NCI-H526 (cell line): ENCODE data around the gene ADGRE1.
A peak's percentile ranks its signal among the peaks of the same experiment; 100 is the strongest.
"Not testable (repeated sequence)": the region's sequence is repeated elsewhere in the genome, so short reads cannot be mapped to it uniquely, and the experiment has no call there.

Source experiments
- DNase-seq, 2 experiments: peaks; one replicate each; lab custom pipeline; 2025; lab: John Stamatoyannopoulos, UW

ADGRE1 gene, protein sequence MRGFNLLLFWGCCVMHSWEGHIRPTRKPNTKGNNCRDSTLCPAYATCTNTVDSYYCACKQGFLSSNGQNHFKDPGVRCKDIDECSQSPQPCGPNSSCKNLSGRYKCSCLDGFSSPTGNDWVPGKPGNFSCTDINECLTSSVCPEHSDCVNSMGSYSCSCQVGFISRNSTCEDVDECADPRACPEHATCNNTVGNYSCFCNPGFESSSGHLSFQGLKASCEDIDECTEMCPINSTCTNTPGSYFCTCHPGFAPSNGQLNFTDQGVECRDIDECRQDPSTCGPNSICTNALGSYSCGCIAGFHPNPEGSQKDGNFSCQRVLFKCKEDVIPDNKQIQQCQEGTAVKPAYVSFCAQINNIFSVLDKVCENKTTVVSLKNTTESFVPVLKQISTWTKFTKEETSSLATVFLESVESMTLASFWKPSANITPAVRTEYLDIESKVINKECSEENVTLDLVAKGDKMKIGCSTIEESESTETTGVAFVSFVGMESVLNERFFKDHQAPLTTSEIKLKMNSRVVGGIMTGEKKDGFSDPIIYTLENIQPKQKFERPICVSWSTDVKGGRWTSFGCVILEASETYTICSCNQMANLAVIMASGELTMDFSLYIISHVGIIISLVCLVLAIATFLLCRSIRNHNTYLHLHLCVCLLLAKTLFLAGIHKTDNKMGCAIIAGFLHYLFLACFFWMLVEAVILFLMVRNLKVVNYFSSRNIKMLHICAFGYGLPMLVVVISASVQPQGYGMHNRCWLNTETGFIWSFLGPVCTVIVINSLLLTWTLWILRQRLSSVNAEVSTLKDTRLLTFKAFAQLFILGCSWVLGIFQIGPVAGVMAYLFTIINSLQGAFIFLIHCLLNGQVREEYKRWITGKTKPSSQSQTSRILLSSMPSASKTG

DNA sequence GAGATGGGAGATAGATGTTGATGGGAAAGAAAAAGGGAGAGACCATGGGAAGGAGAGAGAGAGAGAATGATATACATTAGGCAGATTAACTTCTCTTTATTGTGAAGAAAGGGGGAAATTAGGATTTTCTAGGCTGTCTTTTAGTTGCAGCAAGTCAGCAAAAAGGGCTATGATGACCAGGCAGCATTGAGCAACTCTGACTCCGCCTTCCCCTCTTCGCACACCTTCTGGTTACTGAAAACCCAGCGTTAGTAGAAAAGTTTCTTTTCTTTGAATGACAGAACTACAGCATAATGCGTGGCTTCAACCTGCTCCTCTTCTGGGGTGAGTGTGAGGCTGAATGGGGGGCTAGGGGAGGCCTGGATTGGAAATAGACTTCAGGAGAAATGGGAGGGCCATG lies at the start of gene ADGRE1:
Gene ADGRE1, plus strand, starts transcription at position 264 of the 400 bp plus-strand sequence. Its CDS starts 30 bp downstream, at position 294.
- DNase-seq, result no peak

GRCh38 chr19:6838062-6838655 lies 49.2 kb upstream of the ADGRE1 start:
- DNase-seq, result no peak

GRCh38 chr19:6842871-6843607 lies 44.3 kb upstream of the ADGRE1 start:
- DNase-seq, result no peak

- DNase-seq, result no peak
Observed at GRCh38 chr19:6847828-6848200, 39.6 kb upstream of the ADGRE1 start.

DNA sequence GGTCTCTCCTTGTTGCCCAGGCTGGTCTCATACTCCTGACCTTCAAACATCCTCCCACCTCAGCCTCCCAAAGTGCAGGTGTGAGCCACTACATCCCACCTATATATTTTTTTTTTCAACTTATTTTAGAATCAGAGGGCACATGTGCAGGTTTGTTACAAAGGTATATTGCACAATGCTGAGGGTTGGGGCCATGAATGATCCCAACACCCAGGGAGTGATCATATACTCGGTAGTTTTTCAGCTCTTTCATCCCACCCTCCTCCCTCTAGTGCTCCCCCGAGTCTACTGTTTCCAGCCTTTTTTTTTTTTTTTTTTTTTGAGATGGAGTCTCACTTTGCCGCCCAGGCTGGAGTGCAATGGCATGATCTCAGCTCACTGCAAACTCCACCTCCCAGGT lies 38.4 kb upstream of the ADGRE1 start:
- DNase-seq, result no peak

- no peak for DNase-seq
Observed at GRCh38 chr19:6849876-6850275, 37.5 kb upstream of the ADGRE1 start.

DNA sequence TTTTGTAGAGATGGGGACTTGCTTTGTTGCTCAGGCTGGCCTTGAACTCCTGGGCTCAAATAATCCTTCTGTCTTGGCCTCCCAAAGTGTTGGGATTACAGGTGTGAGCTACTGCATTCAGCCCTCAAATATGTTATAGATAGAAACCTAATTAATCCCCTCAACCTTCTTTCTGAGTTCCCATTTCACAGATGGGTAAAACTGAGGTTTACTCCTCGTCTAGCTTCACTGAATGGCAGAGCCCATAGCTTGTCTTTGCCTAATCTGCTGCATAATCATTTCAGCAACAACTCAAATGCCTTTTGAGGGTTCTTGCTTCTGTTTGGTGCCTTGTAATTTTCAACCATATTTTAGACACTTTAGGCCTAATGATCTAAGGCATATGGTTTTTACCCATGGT lies 36.0 kb upstream of the ADGRE1 start:
- no peak for DNase-seq

GRCh38 chr19:6852001-6852400 lies 35.4 kb upstream of the ADGRE1 start:
- DNase-seq, result no peak

DNA sequence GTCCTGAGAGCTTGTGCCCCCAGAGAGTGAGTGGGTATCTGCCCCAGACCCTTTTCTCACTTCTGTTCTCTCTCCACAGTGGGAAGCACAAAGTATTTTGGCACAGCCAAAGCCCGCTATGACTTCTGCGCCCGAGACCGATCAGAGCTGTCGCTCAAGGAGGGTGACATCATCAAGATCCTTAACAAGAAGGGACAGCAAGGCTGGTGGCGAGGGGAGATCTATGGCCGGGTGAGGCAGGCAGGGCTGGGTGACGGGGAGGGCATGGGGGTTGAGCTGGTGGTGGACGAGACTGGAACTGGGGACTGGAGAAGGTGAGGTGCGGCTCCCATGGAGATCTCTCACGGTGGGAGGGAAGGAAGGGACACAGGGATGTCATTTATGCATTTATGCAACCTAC lies 33.5 kb upstream of the ADGRE1 start:
- DNase-seq, result no peak

- DNase-seq, result no peak
Observed at GRCh38 chr19:6854758-6855157, 32.6 kb upstream of the ADGRE1 start.

DNA sequence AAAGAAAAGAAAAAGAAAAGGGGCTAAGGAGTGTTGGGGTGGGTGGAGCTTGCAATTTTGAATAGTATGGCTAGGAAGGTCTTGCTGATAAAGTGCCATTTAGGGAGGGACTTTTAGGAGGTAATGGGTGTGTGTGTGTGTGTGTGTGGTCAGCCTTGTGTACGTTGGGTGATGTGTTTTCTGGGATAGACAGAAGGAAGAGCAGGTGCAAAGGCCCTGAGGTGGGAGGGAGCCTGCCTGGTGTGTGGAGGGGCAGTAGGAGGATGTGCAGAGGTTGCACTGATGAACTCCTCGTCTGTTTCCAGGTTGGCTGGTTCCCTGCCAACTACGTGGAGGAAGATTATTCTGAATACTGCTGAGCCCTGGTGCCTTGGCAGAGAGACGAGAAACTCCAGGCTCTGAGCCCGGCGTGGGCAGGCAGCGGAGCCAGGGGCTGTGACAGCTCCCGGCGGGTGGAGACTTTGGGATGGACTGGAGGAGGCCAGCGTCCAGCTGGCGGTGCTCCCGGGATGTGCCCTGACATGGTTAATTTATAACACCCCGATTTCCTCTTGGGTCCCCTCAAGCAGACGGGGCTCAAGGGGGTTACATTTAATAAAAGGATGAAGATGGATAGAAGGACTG lies 30.5 kb upstream of the ADGRE1 start:
- no peak for DNase-seq

DNA sequence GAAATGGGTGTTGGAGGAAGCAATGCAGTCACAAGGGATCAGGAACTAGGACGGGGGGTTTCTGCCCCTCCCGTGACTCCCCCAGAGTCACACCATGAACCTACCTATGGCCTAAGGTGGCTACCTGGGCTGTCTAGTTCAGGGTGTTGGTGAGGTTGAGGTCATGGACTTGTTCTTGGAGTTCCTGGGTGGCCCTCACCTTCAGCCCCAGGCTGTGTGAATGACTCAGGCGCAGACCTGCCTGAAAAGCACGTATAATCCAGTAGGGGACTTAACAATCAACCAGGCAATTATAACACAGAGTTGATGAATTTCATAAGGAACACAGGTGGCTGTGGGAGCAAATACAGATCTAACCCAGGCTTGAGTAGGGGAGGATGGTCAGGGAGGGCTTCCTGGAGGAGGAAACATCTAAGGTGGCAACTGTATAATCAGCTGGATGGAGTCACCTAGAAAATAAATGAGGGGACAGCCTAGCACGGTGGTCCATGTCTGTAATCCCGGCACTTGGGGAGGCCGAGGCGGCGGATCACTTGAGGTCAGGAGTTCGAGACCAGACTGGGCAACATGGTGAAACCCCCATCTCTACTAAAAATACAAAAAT lies 25.6 kb upstream of the ADGRE1 start:
- no peak for DNase-seq

- DNase-seq, result peak; percentile 29 to 80
Observed at GRCh38 chr19:6862673-6863078, 24.7 kb upstream of the ADGRE1 start.

DNA sequence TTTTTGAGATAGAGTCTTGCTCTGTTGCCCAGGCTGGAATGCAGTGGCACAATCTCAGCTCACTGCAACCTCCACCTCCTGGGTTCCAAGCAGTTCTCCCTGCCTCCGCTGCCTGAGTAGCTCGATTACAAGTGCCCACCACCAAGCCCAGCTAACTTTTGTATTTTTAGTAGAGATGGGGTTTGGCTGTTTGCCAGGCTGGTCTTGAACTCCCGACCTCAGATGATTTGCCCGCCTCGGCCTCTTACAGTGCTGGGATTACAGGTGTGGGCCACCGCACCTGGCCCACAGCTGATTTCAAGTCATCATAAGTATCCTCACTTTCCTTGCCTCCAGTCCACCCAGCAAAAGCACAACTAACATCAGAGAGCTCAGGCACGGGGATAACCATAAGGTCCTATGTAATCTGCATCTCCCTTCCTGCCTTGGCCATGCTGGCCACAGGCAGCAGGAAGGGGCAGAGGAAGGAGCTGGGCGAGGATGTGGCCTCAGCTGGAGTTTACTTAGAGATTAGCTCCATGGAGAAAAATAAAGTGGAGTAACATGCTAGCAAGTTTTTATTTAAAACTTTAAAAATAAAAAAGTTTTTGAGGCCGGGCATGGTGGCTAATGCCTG lies 22.9 kb upstream of the ADGRE1 start:
- DNase-seq, result no peak

GRCh38 chr19:6865849-6866248 lies 21.5 kb upstream of the ADGRE1 start:
- no peak for DNase-seq

- DNase-seq, result no peak
Observed at GRCh38 chr19:6866741-6867151, 20.6 kb upstream of the ADGRE1 start.

GRCh38 chr19:6868351-6868750 lies 19.0 kb upstream of the ADGRE1 start:
- no peak for DNase-seq

DNA sequence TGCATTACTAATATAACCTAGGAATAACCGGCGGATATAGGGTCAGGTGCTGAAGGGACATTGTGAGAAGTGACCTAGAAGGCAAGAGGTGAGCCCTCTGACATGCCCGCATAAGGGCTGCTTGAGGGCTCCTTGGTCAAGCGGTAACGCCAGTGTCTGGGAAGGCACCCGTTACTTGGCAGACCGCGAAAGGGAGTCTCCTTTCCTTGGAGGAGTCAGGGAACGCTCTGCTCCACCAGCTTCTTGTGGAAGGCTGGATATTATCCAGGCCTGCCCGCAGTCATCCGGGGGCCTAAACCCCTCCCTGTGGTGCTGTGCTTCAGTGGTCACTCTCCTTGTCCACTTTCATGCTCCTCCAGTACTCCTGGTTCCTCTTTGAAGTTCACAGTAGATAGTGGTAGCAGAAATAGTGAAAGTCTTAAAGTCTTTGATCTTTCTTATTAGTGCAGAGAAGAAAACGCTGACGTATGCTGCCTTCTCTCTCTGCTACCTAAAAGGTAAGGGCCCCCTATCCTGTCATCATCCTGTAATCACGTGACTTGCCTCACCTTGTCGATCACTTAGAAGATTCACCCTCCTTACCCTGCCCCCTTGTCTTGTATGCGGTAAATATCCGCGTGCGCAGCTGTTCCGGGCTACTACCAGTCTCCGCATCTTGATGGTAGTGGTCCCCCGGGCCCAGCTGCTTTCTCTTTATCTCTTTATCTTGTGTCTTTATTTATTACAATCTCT lies 18.1 kb upstream of the ADGRE1 start:
- DNase-seq, result not testable (repeated sequence)

GRCh38 chr19:6873708-6874431 lies 13.5 kb upstream of the ADGRE1 start:
- no peak for DNase-seq
